NB4 (cell line): ENCODE measurements around the gene CAMTA1.
A peak's percentile ranks its signal among the peaks of the same experiment; 100 is the strongest.

Experiments
- POLR2A ChIP-seq: IDR thresholded peaks from 2 replicates; pipeline ENCODE4 v1.6.1; 2011; ENCODE audit warnings: mild to moderate bottlenecking; ENCODE audit not compliant: insufficient read length; ENCODE audit errors: extremely low read depth
- TF ChIP-seq, protein P1 (sequence below): IDR thresholded peaks from one replicate; pipeline ENCODE4 v1.5.1; 2012; ENCODE audit warnings: low read depth, low read length
- TF ChIP-seq, protein P2 (sequence below): IDR thresholded peaks from 2 replicates; pipeline ENCODE4 v1.6.1; 2011; ENCODE audit warnings: low read depth, low read length

DNA sequence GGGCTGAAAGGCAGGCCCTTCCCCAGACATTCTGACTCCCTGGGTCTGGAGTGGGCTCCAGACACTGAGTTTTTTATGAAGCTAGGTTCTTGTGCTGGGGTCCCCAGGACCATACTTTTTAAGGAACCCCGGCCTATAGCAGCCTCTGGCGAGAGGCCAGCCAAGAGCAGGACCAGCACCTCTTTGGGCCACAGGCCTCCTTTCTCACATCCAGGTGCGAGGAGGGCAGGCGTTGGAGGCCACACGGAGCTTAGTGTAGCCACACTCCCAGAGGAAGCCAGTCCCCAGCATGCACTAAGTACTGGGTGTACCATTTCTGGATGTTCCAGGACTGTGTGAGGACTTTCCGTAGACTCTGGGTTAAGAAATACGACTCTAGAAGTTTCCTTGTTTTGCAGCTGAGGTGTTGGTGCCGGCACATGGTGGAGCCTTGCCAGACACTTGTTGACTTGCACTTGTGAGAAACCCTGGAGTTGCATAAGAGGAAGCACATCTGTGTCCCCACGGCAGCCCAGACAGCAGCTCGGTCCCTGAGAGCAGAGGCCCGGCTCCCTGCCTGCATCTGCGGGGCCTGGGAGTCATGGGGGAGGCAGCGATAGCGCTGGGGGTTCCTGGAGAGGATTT is 863.6 kb downstream of the CAMTA1 start:
- TF ChIP-seq, protein P1, sequence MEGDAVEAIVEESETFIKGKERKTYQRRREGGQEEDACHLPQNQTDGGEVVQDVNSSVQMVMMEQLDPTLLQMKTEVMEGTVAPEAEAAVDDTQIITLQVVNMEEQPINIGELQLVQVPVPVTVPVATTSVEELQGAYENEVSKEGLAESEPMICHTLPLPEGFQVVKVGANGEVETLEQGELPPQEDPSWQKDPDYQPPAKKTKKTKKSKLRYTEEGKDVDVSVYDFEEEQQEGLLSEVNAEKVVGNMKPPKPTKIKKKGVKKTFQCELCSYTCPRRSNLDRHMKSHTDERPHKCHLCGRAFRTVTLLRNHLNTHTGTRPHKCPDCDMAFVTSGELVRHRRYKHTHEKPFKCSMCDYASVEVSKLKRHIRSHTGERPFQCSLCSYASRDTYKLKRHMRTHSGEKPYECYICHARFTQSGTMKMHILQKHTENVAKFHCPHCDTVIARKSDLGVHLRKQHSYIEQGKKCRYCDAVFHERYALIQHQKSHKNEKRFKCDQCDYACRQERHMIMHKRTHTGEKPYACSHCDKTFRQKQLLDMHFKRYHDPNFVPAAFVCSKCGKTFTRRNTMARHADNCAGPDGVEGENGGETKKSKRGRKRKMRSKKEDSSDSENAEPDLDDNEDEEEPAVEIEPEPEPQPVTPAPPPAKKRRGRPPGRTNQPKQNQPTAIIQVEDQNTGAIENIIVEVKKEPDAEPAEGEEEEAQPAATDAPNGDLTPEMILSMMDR = no peak
- no peak for TF ChIP-seq POLR2A
- TF ChIP-seq, protein P2, sequence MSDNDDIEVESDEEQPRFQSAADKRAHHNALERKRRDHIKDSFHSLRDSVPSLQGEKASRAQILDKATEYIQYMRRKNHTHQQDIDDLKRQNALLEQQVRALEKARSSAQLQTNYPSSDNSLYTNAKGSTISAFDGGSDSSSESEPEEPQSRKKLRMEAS = peak; percentile 90
